Neuron (in vitro differentiated cells): ENCODE measurements around the gene ACTN4.
"Not testable (repeated sequence)": the region's sequence is repeated elsewhere in the genome, so short reads cannot be mapped to it uniquely, and the experiment has no call there.

Experiments used
- H2AFZ ChIP-seq: one replicate; pipeline ENCODE4 v1.6.1; 2013; ENCODE audit warnings: low read depth, mild to moderate bottlenecking, inconsistent platforms, low read length, moderate library complexity
- H3K27me3 ChIP-seq: one replicate; pipeline ENCODE4 v1.6.1; 2013; ENCODE audit warnings: low read length; ENCODE audit not compliant: insufficient read depth
- H3K36me3 ChIP-seq: one replicate; pipeline ENCODE4 v1.6.1; 2013; ENCODE audit warnings: low read length; ENCODE audit not compliant: insufficient read depth
- H3K4me1 ChIP-seq: one replicate; pipeline ENCODE4 v1.6.1; 2013; ENCODE audit warnings: low read length; ENCODE audit not compliant: insufficient read depth
- H3K4me3 ChIP-seq: 2 replicates; pipeline ENCODE4 v1.5.1; 2013; ENCODE audit warnings: mild to moderate bottlenecking, low read length, moderate library complexity
- H3K9me3 ChIP-seq: one replicate; pipeline ENCODE4 v1.6.1; 2013; ENCODE audit warnings: low read length

ACTN4 gene

DNA sequence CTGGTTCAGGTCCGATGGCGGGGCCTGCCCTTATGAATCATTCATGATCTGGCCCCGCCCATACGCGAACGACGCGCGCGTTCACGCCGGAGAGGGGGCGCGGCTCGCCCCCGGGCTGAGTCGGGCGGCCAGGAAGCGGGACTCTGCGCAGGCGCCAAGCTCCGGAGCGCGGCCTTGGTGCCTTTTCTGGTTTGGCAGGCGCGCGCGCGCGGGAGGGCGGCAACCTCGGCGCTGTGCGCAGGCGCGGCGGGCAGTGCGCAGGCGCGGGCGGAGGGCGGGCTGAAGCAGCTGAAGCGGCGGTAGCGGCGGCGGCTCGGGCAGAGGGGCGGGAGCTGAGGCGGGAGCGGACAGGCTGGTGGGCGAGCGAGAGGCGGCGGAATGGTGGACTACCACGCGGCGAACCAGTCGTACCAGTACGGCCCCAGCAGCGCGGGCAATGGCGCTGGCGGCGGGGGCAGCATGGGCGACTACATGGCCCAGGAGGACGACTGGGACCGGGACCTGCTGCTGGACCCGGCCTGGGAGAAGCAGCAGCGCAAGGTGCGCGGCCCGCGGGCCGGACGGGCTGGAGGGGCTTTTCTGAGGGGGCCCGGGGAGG is at the start of gene ACTN4:
Gene ACTN4 (plus strand): TSS at position 282 of the 598 bp plus-strand sequence. CDS start 97 bp downstream, at position 379.
- no peaks in the 10 kb centered on the region for H3K27me3 ChIP-seq
- no peaks in the 10 kb centered on the region for H3K36me3 ChIP-seq
- H2AFZ ChIP-seq: peak within 1 kb of the TSS; percentile 52
- H3K4me3 ChIP-seq: peak within 1 kb of the TSS; percentile 99
- H3K4me1 ChIP-seq: peaks cover 17% of the 10 kb centered on the region
- no peaks in the 10 kb centered on the region for H3K9me3 ChIP-seq

DNA sequence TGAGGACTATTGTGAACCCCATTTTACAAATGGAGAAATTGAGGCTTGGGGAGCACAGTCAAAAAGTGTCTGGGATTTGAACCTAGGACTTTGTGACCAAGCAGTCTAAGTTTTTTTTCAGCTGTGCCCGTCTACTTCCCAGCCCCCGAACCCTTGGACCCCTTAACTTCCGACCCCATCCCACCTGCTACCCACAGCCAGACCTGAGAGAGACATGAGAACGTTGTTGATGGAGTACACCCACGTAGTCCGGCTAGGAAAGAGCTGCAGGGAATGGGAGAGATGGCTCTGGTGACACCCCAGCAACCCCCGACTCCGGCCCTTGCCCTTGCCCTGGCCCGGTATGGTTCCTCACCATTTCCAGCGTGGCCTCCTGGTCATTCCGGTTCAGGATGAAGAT is 47.7 kb upstream of the ACTN4 start:
- H3K27me3 ChIP-seq: peaks cover 5% of the 10 kb centered on the region
- no peak overlapping the region for H2AFZ ChIP-seq

DNA sequence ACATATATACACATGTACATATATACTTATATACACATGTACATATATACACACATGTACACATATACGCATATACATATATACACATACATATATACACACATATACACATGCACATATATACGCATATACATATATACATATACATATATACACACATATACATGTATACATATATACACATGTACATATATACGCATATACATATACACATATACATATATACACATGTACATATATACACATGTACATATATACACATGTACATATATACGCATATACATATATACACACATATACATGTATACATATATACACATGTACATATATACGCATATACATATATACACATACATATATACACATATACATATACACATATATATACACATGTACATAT is 44.6 kb upstream of the ACTN4 start:
- not testable (repeated sequence) for H3K36me3 ChIP-seq, H2AFZ ChIP-seq, H3K9me3 ChIP-seq, H3K4me3 ChIP-seq, H3K4me1 ChIP-seq, H3K27me3 ChIP-seq

More for the DNA sequence above, 47.7 kb upstream of the ACTN4 start:
- H3K4me1 ChIP-seq: no peaks in the 10 kb centered on the region
- no peaks in the 10 kb centered on the region for H3K9me3 ChIP-seq
- no peaks in the 10 kb centered on the region for H3K36me3 ChIP-seq
- no peak overlapping the region for H3K4me3 ChIP-seq

DNA sequence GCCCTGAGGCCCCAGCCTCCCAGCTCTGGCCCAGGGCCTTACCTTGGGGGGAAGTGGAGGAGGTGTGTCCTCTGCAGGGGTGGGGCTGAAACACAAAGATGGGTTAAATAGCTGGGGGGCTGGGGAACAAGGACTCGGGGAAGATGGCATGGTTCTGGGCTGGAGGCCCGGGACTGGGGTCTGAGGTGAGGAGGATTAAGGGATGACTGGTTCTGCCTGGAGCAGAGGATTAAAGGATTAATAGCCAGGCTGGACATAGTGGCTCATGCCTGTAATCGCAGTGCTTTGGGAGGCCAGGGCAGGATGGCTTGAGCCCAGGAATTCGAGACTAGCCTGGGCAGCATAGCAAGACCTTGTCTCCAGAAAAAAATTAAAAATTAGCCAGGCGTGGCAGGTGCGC is 41.3 kb upstream of the ACTN4 start:
- Histone ChIP-seq H3K4me3 (no peak overlapping the region), H3K36me3 (no peaks in the 10 kb centered on the region), H3K4me1 (no peaks in the 10 kb centered on the region), H3K9me3 (no peaks in the 10 kb centered on the region), H2AFZ (no peak overlapping the region), H3K27me3 (no peaks in the 10 kb centered on the region)

DNA sequence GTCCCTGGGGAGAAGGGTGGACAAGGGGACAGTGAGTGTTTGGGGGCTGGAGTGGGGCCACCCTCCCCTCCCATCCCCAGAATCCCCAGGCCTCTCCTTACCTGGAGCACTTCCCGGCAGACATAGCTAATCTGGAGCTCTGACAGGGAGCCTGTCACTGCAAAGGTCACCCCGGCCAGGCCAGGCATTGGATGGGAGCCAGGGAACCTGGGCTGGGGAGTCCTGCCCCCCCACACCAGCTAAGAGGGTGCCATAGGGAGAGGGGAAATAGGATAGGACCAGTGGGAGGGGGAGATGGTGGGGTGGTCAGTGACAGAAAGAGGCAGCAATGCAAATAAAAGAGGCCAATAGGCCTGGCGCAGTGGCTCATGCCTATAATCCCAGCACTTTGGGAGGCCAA is 33.2 kb upstream of the ACTN4 start:
- Histone ChIP-seq H3K4me3 (no peak overlapping the region), H3K9me3 (no peaks in the 10 kb centered on the region), H3K27me3 (no peaks in the 10 kb centered on the region), H3K4me1 (peaks cover 7% of the 10 kb centered on the region), H3K36me3 (no peaks in the 10 kb centered on the region), H2AFZ (no peak overlapping the region)

DNA sequence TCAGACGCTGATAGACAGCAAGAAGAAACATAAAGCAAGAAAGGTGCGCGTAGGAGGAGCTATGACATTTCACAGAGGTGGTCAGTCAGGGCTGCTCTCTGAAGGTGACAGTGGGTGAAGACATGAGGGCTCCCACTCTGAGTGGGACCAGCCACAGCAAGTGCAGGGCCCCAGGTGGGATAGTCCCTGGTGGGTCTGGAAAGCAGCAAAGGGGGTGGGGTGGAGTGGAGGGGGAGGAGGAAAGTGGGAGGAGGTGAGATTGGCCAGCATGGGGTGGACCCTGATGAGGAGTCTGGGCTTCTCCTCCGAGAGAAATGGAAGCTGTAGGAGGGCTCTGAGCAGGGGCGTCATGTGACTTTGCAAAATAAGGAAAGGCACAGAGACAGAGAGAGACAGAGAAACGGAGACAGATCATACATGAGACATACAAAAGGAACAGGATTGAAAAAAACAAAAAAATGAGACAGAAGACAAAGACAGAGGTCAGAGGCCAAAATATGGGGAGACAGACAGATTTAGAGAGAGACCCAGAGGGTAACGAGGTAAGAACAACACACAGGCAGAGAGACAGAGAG is 32.4 kb upstream of the ACTN4 start:
- H2AFZ ChIP-seq: no peak overlapping the region
- no peak overlapping the region for H3K4me3 ChIP-seq
- H3K36me3 ChIP-seq: peaks cover under 1% of the 10 kb centered on the region
- H3K9me3 ChIP-seq: no peaks in the 10 kb centered on the region
- H3K27me3 ChIP-seq: no peaks in the 10 kb centered on the region
- peaks cover 13% of the 10 kb centered on the region for H3K4me1 ChIP-seq

DNA sequence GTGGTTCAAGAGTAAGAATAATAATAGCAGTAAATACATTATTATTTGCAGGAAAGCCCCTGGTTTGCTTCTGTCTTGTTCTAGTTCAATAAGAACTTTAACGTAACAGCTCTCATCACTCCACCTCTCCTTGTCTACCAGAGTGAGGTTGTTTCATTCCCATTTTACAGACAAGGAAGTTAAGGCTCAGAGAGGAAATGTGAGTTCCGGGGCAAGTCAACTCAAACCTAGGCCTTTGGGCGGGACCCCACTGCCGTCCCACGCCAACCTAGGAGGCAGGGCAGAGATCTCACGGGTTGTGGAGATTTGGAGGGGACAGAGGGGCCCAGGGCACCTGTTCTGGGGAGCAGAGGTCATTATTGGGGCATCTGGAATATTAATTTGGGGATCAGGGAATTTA is 31.2 kb upstream of the ACTN4 start:
- Histone ChIP-seq H3K4me3 (no peak overlapping the region), H3K9me3 (no peaks in the 10 kb centered on the region), H3K36me3 (peaks cover 6% of the 10 kb centered on the region), H3K4me1 (peaks cover 13% of the 10 kb centered on the region), H3K27me3 (no peaks in the 10 kb centered on the region), H2AFZ (no peak overlapping the region)

DNA sequence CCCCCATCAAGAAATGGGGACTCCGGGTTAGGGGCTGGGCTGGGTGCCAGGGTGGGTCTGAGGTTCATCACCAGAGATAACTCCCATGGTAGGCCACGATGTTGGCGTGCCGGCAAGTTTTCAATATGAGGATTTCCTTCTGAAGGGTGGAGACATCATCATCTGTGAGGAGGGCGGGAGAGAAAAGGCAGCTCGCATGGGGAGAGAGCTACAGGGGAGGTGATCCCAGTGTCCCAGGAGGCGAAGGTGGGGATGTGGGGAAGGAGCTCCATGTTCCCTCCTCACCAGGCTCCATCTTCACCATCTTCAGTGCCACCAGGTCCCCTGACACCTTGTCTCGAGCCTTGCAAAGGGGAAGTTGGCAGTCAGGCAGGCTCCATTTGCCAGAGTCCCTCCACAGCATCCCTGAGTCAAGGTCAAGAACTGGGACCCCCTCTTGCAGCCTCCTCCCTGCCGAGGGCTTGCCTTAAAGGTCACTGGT is 30.1 kb upstream of the ACTN4 start:
- peaks cover 13% of the 10 kb centered on the region for H3K4me1 ChIP-seq
- no peaks in the 10 kb centered on the region for H3K27me3 ChIP-seq
- H3K4me3 ChIP-seq: no peak overlapping the region
- H2AFZ ChIP-seq: no peak overlapping the region
- no peaks in the 10 kb centered on the region for H3K9me3 ChIP-seq
- peaks cover 16% of the 10 kb centered on the region for H3K36me3 ChIP-seq

DNA sequence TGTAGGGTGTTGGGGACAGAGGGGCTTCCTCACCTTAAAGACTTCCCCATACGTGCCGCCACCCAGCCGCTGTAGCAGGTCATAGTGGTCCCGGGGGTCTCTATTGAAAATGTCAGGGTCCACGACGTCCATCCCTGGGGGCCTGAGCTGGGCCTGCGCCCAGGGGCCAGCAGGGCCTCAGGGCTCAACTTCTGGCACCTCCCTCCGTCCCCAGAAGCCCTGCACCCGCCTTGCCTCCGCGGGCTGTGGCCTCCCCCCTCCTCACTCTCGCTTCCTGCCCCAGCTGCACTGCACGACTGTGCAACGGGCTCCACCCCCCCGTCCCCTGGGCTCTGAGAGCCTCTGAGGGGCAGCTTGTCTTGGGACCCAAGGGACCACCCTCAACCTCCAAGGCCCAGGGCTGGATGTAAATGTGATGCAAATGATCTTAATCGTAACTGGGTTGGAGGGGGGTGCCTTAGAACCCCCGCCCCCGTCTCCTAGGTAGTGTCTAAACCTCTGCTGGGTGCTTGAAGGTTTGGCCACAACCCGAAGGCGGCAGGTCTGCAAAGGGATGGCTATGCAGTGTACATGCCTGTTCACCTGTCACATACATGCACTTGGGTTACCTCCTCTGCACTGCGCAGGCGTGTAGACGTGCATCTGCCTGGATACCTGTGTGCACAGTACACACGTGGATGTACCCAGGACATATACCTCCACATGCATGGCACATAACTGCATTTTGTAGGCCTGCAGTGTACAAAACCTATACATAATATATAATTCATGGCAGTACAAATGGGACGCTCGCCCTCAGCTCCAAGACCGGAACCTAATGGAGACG is 29.5 kb upstream of the ACTN4 start, which contains the start of gene MAP4K1:
Gene MAP4K1 (minus strand): TSS at position 190 of the 826 bp plus-strand sequence. CDS start 58 bp downstream, at position 132.
- no peaks in the 10 kb centered on the region for H3K9me3 ChIP-seq
- H3K4me1 ChIP-seq: peaks cover 13% of the 10 kb centered on the region
- H3K4me3 ChIP-seq: peak within 1 kb of the TSS; percentile 73
- peaks cover 17% of the 10 kb centered on the region for H3K36me3 ChIP-seq
- peak within 1 kb of the TSS; percentile 27 for H2AFZ ChIP-seq
- no peaks in the 10 kb centered on the region for H3K27me3 ChIP-seq

DNA sequence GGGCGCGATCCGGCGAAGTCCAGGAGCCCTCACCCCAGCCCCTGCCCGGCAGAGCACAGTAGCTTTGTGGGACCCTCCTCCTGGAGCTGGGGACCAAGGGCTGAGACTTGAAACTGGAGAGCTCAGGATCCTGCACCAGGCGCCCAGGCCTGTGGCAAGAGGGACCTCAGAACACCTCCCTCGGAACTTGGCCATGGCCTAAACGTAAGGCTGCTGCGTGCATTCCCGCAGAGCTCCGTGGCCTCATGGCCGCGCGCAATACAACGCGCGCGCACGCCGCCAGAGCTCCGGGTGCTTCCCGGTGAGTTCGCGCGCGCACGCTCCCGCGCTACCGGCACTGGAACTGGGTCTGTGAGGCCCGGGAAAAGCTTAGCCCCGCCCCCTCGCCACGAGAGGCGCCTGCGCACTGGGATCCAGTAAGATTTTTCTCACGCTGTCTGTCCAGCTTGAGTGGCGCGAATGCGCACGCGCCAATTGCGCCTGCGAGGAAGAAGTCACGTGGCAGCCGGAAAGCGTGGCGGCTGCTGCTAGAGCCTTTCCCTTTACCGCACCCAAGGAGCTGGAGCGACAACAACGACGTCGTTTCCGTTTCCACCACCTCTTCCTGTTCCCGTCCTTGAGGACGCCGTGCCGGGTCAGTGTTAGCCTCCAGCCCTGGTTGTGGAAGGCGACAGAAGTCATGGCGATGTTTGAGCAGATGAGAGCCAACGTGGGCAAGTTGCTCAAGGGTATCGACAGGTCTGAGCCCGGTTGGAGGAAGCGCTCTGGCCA is 28.7 kb upstream of the ACTN4 start, which contains the start of gene EIF3K:
Gene EIF3K (plus strand): TSS at position 599 of the 771 bp plus-strand sequence. CDS start 81 bp downstream, at position 680.
- Histone ChIP-seq H3K27me3 (no peaks in the 10 kb centered on the region), H3K36me3 (peaks cover 20% of the 10 kb centered on the region), H3K9me3 (no peaks in the 10 kb centered on the region), H2AFZ (peak within 1 kb of the TSS; percentile 27), H3K4me3 (peak within 1 kb of the TSS; percentile 73), H3K4me1 (peaks cover 13% of the 10 kb centered on the region)

DNA sequence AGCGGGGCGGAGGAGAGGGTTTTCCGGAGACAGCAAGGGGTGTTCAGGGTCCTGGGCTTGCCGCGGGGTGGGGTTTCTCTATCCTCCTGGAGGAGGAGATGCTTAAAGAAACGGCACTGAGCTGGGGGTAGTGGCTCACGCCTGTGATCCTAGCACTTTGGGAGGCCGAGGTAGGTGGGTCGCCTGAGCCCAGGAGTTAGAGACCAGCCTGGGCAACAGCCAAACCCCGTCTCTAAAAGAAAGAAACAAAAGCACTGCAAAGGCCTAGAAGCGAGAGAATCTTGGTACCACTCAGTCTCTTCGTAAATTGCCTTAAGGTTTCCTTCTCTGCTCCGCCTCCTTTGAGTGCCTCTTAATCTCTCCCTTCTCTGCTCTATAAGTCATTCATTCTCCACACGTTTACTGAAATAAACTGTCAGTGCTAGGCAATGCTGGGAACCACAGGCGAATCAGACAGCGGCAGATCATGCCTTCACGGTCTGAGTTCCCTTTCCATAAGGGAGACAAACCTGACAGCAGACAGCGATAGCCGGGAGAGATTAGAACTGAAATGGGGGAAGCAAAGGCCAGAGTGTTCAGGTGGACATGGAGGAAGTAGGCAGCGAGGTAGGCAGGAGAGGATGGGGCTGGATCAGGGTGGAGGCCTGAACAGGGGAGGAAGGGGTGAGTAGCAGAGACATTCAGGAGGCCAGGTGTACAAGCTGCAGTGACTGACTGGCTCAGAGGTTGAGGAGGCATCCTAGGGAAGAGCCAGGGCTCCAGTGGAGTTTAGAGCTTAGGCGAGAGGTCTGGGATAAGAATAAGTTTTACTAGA is 27.9 kb upstream of the ACTN4 start:
- Histone ChIP-seq H3K4me1 (peaks cover 13% of the 10 kb centered on the region), H3K36me3 (peaks cover 27% of the 10 kb centered on the region), H3K27me3 (no peaks in the 10 kb centered on the region), H2AFZ (no peak overlapping the region), H3K9me3 (no peaks in the 10 kb centered on the region), H3K4me3 (peak overlapping the region; percentile 73)

DNA sequence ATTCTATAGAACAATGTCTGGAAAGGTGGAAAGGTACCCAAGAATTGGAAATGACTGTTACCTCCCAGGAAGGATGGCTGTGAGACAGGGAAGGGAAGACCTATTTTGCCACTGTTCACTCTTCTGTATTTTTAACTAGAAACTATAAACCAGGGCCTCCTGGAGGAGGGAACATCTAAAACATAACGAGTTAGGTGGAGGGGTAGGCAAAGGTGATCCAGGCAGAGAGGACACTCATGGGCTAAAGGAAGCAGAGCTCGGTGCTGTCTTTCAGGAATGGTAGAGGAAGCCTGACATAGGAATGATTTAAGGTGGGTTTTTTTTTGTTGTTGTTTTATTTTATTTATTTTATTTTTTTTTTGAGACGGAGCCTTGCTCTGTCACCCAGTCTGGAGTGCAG is 22.6 kb upstream of the ACTN4 start:
- H2AFZ ChIP-seq: no peak overlapping the region
- H3K36me3 ChIP-seq: peaks cover 65% of the 10 kb centered on the region
- no peaks in the 10 kb centered on the region for H3K9me3 ChIP-seq
- peaks cover 2% of the 10 kb centered on the region for H3K4me1 ChIP-seq
- no peaks in the 10 kb centered on the region for H3K27me3 ChIP-seq
- H3K4me3 ChIP-seq: no peak overlapping the region
